Keratinocyte (primary cell): Measurements from ENCODE around the gene TSPAN4. TPM values are rescaled to one million over a fixed set of nuclear protein-coding genes. Genes with fewer than 3 reads are reported as not detected.

Experiments used
- DNase-seq: peaks from one replicate; pipeline ENCODE4 v3.0.0-alpha.2; 2011; ENCODE audit warnings: low read depth, missing footprints, low spot score
- FAIRE-seq: peaks from 2 replicates; lab custom pipeline; 2011; peaks lifted over from hg19 to GRCh38; lab: Jason Lieb, UNC
- H2AFZ ChIP-seq: 2 replicates; pipeline ENCODE4 v1.6.0; 2012; ENCODE audit warnings: low read length, control low read depth, inconsistent platforms; ENCODE audit not compliant: control insufficient read depth
- H3K27ac ChIP-seq: 2 replicates; pipeline ENCODE4 v1.5.1; 2011; ENCODE audit warnings: low read length; ENCODE audit not compliant: control insufficient read depth, insufficient read depth
- H3K27me3 ChIP-seq: 3 replicates; pipeline ENCODE4 v1.6.0; 2011; ENCODE audit warnings: low read length; ENCODE audit not compliant: control insufficient read depth, insufficient read depth; ENCODE audit errors: extremely low read depth
- H3K36me3 ChIP-seq, 2 experiments: 2 replicates in 1 of 2; 3 replicates in 1 of 2; pipeline ENCODE4 v1.5.1; 2011; ENCODE audit warnings: low read length in 2 of 2, mild to moderate bottlenecking in 1 of 2; ENCODE audit not compliant: control insufficient read depth in 2 of 2, insufficient read depth in 2 of 2; ENCODE audit errors: extremely low read depth in 1 of 2
- H3K4me1 ChIP-seq: 3 replicates; pipeline ENCODE4 v1.5.1; 2011; ENCODE audit warnings: low read length; ENCODE audit not compliant: control insufficient read depth, insufficient read depth; ENCODE audit errors: extremely low read depth
- H3K4me2 ChIP-seq: 3 replicates; pipeline ENCODE4 v1.6.0; 2011; ENCODE audit warnings: low read depth, low read length; ENCODE audit not compliant: control insufficient read depth, insufficient read depth; ENCODE audit errors: extremely low read depth
- H3K4me3 ChIP-seq, 3 experiments: fragments of 200-600 bp in 1 of 3; sonication (generic) in 1 of 3; 2 replicates in 2 of 3; 3 replicates in 1 of 3; pipeline ENCODE4 v1.5.1; 2011 to 2016; ENCODE audit warnings: low read length in 3 of 3, mild to moderate bottlenecking in 3 of 3, control low read depth in 2 of 3, inconsistent platforms in 1 of 3, low read depth in 1 of 3, mixed read lengths in 1 of 3, mixed run types in 1 of 3, moderate library complexity in 1 of 3; ENCODE audit not compliant: control insufficient read depth in 2 of 3, insufficient read depth in 2 of 3; ENCODE audit errors: extremely low read depth in 1 of 3
- H3K79me2 ChIP-seq: 2 replicates; pipeline ENCODE4 v1.6.0; 2012; ENCODE audit warnings: low read length; ENCODE audit not compliant: control insufficient read depth, insufficient read depth
- H3K9ac ChIP-seq: 3 replicates; pipeline ENCODE4 v1.6.0; 2011; ENCODE audit warnings: low read length; ENCODE audit not compliant: control insufficient read depth, insufficient read depth; ENCODE audit errors: extremely low read depth
- H3K9me1 ChIP-seq: 3 replicates; pipeline ENCODE4 v1.6.0; 2011; ENCODE audit warnings: low read length; ENCODE audit not compliant: control insufficient read depth, insufficient read depth; ENCODE audit errors: extremely low read depth
- H3K9me3 ChIP-seq: 2 replicates; pipeline ENCODE4 v1.5.1; 2012; ENCODE audit warnings: low read depth, low read length; ENCODE audit not compliant: control insufficient read depth
- H4K20me1 ChIP-seq: 3 replicates; pipeline ENCODE4 v1.6.0; 2011; ENCODE audit warnings: low read length; ENCODE audit not compliant: control insufficient read depth, insufficient read depth; ENCODE audit errors: extremely low read depth
- EZH2 ChIP-seq: IDR thresholded peaks from one replicate; pipeline ENCODE4 v1.6.1; 2012; ENCODE audit warnings: inconsistent platforms, mild to moderate bottlenecking, low read length, moderate library complexity
- dilution Hi-C: fragments of 300-500 bp; cut with MboI; formaldehyde crosslinking; loops from one replicate; pipeline ENCODE4 v1.7.0; 2020; ENCODE audit warnings: low sequenced_read_pairs; ENCODE audit not compliant: extremely low pct_ligation_motif_present
- polyA plus RNA-seq, 5 experiments: library from polyadenylated mRNA; depleted of rRNA in 3 of 5; stranded (reverse) in 3 of 5; stranded (forward) in 1 of 5; unstranded in 1 of 5; fragments of >200 nt; gene quantifications; 1 replicate in 1 of 5; 2 replicates in 3 of 5; 3 replicates in 1 of 5; pipeline versions ENCODE4 v1.2.1 to v1.2.3, GENCODE V29; 2011 to 2012; ENCODE audit warnings: missing spikeins in 2 of 5, low read depth in 1 of 5, low replicate concordance in 1 of 5
- TF ChIP-seq, protein P1 (sequence below), 3 experiments: IDR thresholded peaks in 1 of 3; conservative IDR thresholded peaks in 1 of 3; optimal IDR thresholded peaks in 1 of 3; 2 replicates in 2 of 3; 3 replicates in 1 of 3; pipeline versions ENCODE3 to v1.5.1; 2011; ENCODE audit warnings: low read length in 3 of 3, mild to moderate bottlenecking in 3 of 3, moderate library complexity in 2 of 3, control low read depth in 1 of 3, inconsistent platforms in 1 of 3; ENCODE audit not compliant: insufficient read depth in 2 of 3; ENCODE audit errors: extremely low read depth in 1 of 3

TSPAN4 gene
- polyA plus RNA-seq, 1 donor (not counting 4 experiments of a cell fraction or from before 2014, with no cell fraction given) = 42.1 TPM

- Histone ChIP-seq H3K9me3 (no peaks in the 10 kb centered on the region), H3K4me1 (no peaks in the 10 kb centered on the region), H3K79me2 (no peaks in the 10 kb centered on the region), H4K20me1 (peaks cover 5% of the 10 kb centered on the region), H3K9me1 (no peaks in the 10 kb centered on the region), H2AFZ (no peak overlapping the region), H3K4me3 (no peak overlapping the region), H3K27ac (no peak overlapping the region), H3K27me3 (no peaks in the 10 kb centered on the region), H3K4me2 (no peak overlapping the region), H3K36me3 (peaks cover 0 to 15% of the 10 kb centered on the region in 2 experiments), H3K9ac (no peak overlapping the region)
- dilution Hi-C loops = no loop called here
- no peak for DNase-seq
- FAIRE-seq = no peak
- TF ChIP-seq, protein P1, sequence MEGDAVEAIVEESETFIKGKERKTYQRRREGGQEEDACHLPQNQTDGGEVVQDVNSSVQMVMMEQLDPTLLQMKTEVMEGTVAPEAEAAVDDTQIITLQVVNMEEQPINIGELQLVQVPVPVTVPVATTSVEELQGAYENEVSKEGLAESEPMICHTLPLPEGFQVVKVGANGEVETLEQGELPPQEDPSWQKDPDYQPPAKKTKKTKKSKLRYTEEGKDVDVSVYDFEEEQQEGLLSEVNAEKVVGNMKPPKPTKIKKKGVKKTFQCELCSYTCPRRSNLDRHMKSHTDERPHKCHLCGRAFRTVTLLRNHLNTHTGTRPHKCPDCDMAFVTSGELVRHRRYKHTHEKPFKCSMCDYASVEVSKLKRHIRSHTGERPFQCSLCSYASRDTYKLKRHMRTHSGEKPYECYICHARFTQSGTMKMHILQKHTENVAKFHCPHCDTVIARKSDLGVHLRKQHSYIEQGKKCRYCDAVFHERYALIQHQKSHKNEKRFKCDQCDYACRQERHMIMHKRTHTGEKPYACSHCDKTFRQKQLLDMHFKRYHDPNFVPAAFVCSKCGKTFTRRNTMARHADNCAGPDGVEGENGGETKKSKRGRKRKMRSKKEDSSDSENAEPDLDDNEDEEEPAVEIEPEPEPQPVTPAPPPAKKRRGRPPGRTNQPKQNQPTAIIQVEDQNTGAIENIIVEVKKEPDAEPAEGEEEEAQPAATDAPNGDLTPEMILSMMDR (optimal IDR thresholded peaks at IDR 0.05 in 1 of 3, IDR thresholded peaks at IDR 0.05 in 1 of 3, conservative IDR thresholded peaks at IDR 0.05 in 1 of 3; ENCODE audit: extremely low read depth in 1 of 3, insufficient read depth in 2 of 3, low read length in 3 of 3) = no peak
- no peak for TF ChIP-seq EZH2
Observed at GRCh38 chr11:864898-865297, 22.2 kb downstream of the TSPAN4 start.

DNA sequence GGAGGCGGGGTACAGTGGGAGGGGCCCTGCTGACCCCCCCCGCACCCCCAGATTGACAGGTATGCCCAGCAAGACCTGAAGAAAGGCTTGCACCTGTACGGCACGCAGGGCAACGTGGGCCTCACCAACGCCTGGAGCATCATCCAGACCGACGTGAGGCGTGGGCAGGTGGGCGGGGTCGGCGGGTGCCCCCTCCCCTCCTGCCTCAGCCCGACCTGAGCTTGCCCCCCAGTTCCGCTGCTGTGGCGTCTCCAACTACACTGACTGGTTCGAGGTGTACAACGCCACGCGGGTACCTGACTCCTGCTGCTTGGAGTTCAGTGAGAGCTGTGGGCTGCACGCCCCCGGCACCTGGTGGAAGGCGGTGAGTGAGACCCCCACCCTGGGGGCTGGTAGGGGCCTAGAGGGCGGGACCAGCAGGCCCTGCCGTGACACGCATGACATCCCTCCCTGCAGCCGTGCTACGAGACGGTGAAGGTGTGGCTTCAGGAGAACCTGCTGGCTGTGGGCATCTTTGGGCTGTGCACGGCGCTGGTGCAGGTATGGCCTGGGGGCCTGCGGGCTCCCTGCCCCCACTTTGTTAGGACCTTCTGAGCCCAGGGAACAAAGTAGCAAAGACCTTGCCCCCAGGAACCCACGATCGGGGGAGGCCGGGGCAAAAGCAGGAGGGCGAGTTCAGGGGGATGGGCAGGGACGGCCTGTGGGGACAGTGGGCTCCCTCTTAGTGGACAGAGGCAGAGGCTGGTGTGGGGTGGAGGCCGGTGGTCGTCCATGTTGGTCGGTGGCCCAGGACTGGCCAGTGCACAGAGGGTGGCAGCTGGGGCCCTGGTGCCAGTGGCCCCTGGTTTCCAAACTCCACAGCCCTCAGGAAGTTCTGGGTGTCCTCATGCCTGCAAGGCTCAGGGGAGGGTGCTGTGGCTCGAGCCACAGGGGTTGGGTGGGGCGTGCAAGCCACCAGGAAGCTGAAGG lies 23.1 kb downstream of the TSPAN4 start:
- Histone ChIP-seq H3K4me3 (no peak overlapping the region), H3K27ac (no peak overlapping the region), H3K9me1 (no peaks in the 10 kb centered on the region), H3K4me1 (no peaks in the 10 kb centered on the region), H3K4me2 (no peak overlapping the region), H3K9me3 (no peaks in the 10 kb centered on the region), H3K36me3 (peaks cover 0 to 15% of the 10 kb centered on the region in 2 experiments), H4K20me1 (peaks cover 2% of the 10 kb centered on the region), H3K27me3 (no peaks in the 10 kb centered on the region), H3K9ac (no peak overlapping the region), H3K79me2 (no peaks in the 10 kb centered on the region), H2AFZ (no peak overlapping the region)
- no peak for TF ChIP-seq EZH2
- TF ChIP-seq, protein P1 (optimal IDR thresholded peaks at IDR 0.05 in 1 of 3, IDR thresholded peaks at IDR 0.05 in 1 of 3, conservative IDR thresholded peaks at IDR 0.05 in 1 of 3; ENCODE audit: extremely low read depth in 1 of 3, insufficient read depth in 2 of 3, low read length in 3 of 3) = no peak
- dilution Hi-C loops = no loop called here
- no peak for FAIRE-seq
- DNase-seq = no peak
